ENCODE data around the gene TCERG1L.
"Not testable (repeated sequence)": the region's sequence is repeated elsewhere in the genome, so short reads cannot be mapped to it uniquely, and the experiment has no call there.

The TCERG1L gene

GRCh38 chr10:131089150-131089549, 222.4 kb downstream of the TCERG1L start:
- in situ Hi-C loops (cut with MboI; ENCODE audit: low sequenced_read_pairs), result no loop called here

- in situ Hi-C loops (cut with MboI; ENCODE audit: low sequenced_read_pairs), result no loop called here
These were observed 222.9 kb downstream of the TCERG1L start for GRCh38 chr10:131088619-131089018.

GRCh38 chr10:131087464-131088215, 223.9 kb downstream of the TCERG1L start:
- in situ Hi-C loops (cut with MboI; ENCODE audit: low sequenced_read_pairs), result no loop called here

GRCh38 chr10:131086511-131086910, 225.0 kb downstream of the TCERG1L start:
- in situ Hi-C loops (cut with MboI; ENCODE audit: low sequenced_read_pairs), result no loop called here

- in situ Hi-C loops (cut with MboI; ENCODE audit: low sequenced_read_pairs), result no loop called here
These were observed 225.4 kb downstream of the TCERG1L start for GRCh38 chr10:131086094-131086493.

GRCh38 chr10:131085091-131085860, 226.2 kb downstream of the TCERG1L start:
- in situ Hi-C loops (cut with MboI; ENCODE audit: low sequenced_read_pairs), result no loop called here

GRCh38 chr10:131084791-131085090, 226.8 kb downstream of the TCERG1L start:
- in situ Hi-C loops (cut with MboI; ENCODE audit: low sequenced_read_pairs), result no loop called here

GRCh38 chr10:131083915-131084790, 227.4 kb downstream of the TCERG1L start:
- in situ Hi-C loops (cut with MboI; ENCODE audit: low sequenced_read_pairs), result no loop called here

GRCh38 chr10:131082991-131083481, 228.5 kb downstream of the TCERG1L start:
- in situ Hi-C loops (cut with MboI; ENCODE audit: low sequenced_read_pairs), result no loop called here

- in situ Hi-C loops (cut with MboI; ENCODE audit: low sequenced_read_pairs), result no loop called here
These were observed 229.2 kb downstream of the TCERG1L start for GRCh38 chr10:131082201-131082850.

GRCh38 chr10:131081786-131082185, 229.7 kb downstream of the TCERG1L start:
- in situ Hi-C loops (cut with MboI; ENCODE audit: low sequenced_read_pairs), result no loop called here

- in situ Hi-C loops (cut with MboI; ENCODE audit: low sequenced_read_pairs), result no loop called here
These were observed 230.1 kb downstream of the TCERG1L start for GRCh38 chr10:131081376-131081775.

GRCh38 chr10:131080571-131080970, 230.9 kb downstream of the TCERG1L start:
- in situ Hi-C loops (cut with MboI; ENCODE audit: low sequenced_read_pairs), result no loop called here

GRCh38 chr10:131079314-131079713, 232.2 kb downstream of the TCERG1L start:
- in situ Hi-C loops (cut with MboI; ENCODE audit: low sequenced_read_pairs), result no loop called here

GRCh38 chr10:131078882-131079280, 232.6 kb downstream of the TCERG1L start:
- in situ Hi-C loops (cut with MboI; ENCODE audit: low sequenced_read_pairs), result not testable (repeated sequence)

GRCh38 chr10:131078131-131078881, 233.2 kb downstream of the TCERG1L start:
- in situ Hi-C loops (cut with MboI; ENCODE audit: low sequenced_read_pairs), result no loop called here

GRCh38 chr10:131077724-131078123, 233.8 kb downstream of the TCERG1L start:
- in situ Hi-C loops (cut with MboI; ENCODE audit: low sequenced_read_pairs), result no loop called here

- in situ Hi-C loops (cut with MboI; ENCODE audit: low sequenced_read_pairs), result no loop called here
These were observed 234.5 kb downstream of the TCERG1L start for GRCh38 chr10:131077031-131077430.

GRCh38 chr10:131076356-131076755, 235.2 kb downstream of the TCERG1L start:
- in situ Hi-C loops (cut with MboI; ENCODE audit: low sequenced_read_pairs), result no loop called here

GRCh38 chr10:131075218-131075770, 236.2 kb downstream of the TCERG1L start:
- in situ Hi-C loops (cut with MboI; ENCODE audit: low sequenced_read_pairs), result no loop called here

All from hTERT RPE-1 (cell line).